K562 (cell line): Measurements from ENCODE around the gene DOK3. TPM values are rescaled to one million over a fixed set of nuclear protein-coding genes. Genes with fewer than 3 reads are reported as not detected.

Source experiments
- ATF1 ChIP-seq, 2 experiments: fragments of 450-650 bp in 1 of 2; IDR thresholded peaks; 2 replicates each; pipeline ENCODE4 v1.6.1; 2016; ENCODE audit warnings: missing compliant biosample characterization in 1 of 2, missing genetic modification characterization in 1 of 2
- ATF7 ChIP-seq: fragments of 450-650 bp; IDR thresholded peaks from 2 replicates; pipeline ENCODE4 v1.7.1; 2014; ENCODE audit warnings: mild to moderate bottlenecking, moderate library complexity
- BCL6 ChIP-seq: fragments of 250-450 bp; sonication (Bioruptor Pico); IDR thresholded peaks from 2 replicates; pipeline ENCODE4 v1.4.0; 2020
- E2F6 ChIP-seq, 2 experiments: IDR thresholded peaks; 2 replicates each; pipeline ENCODE4 v1.6.1; 2011; ENCODE audit warnings: borderline replicate concordance in 1 of 2, control low read depth in 1 of 2, low read depth in 1 of 2, low read length in 1 of 2, mild to moderate bottlenecking in 1 of 2, mixed read lengths in 1 of 2, moderate library complexity in 1 of 2; ENCODE audit not compliant: insufficient read depth in 1 of 2, insufficient read length in 1 of 2, poor library complexity in 1 of 2, severe bottlenecking in 1 of 2; ENCODE audit errors: extremely low read depth in 1 of 2
- LCOR ChIP-seq: sonication (generic); formaldehyde crosslinking; IDR thresholded peaks from 2 replicates; pipeline ENCODE4 v1.8.0; 2022; ENCODE audit warnings: mild to moderate bottlenecking, missing genetic modification reagents
- MGA ChIP-seq: fragments of 450-650 bp; IDR thresholded peaks from 2 replicates; pipeline ENCODE4 v1.6.1; 2016; ENCODE audit warnings: mild to moderate bottlenecking, moderate library complexity
- POLR2G ChIP-seq: fragments of 200-400 bp; formaldehyde crosslinking; IDR thresholded peaks from 2 replicates; pipeline ENCODE4 v1.6.1; 2017; ENCODE audit warnings: low read depth, mild to moderate bottlenecking, antibody characterized with exemption, low read length, moderate library complexity
- PYGO2 ChIP-seq: fragments of 450-650 bp; IDR thresholded peaks from 2 replicates; pipeline ENCODE4 v1.6.1; 2016; ENCODE audit warnings: mild to moderate bottlenecking, missing genetic modification characterization, moderate library complexity, missing compliant biosample characterization
- ZNF217 ChIP-seq: sonication (generic); formaldehyde crosslinking; IDR thresholded peaks from 2 replicates; pipeline ENCODE4 v1.8.0; 2022; ENCODE audit warnings: mild to moderate bottlenecking, missing genetic modification reagents
- ZNF584 ChIP-seq: fragments of 200-800 bp; sonication (Bioruptor generic); IDR thresholded peaks from 2 replicates; pipeline ENCODE4 v1.6.1; 2016; ENCODE audit warnings: low read depth, mild to moderate bottlenecking, missing genetic modification characterization, missing compliant biosample characterization
- polyA plus RNA-seq, 8 experiments: library from polyadenylated mRNA; depleted of rRNA in 4 of 8; stranded (reverse) in 5 of 8; unstranded in 3 of 8; fragments of >200 nt; fragmentation: Nextera tagmentation in 2 of 8; fragmentation: Illumina TruSeq in 1 of 8; extraction: Ambion mirVana in 2 of 8; extraction: Trizol in 1 of 8; gene quantifications; 2 replicates each; pipeline versions ENCODE4 v1.2.1 to v1.2.3, GENCODE V29; 2011 to 2014; ENCODE audit warnings: inconsistent platforms in 1 of 8, missing spikeins in 1 of 8
- total RNA-seq, 7 experiments: library from RNA; depleted of rRNA in 6 of 7; stranded (reverse); fragments of >200 nt in 6 of 7; fragmentation: Illumina TruSeq in 2 of 7; extraction: Trizol in 2 of 7; gene quantifications; 2 replicates each; pipeline versions ENCODE4 v1.2.1 to v1.2.3, GENCODE V29; 2011 to 2021; ENCODE audit warnings: low replicate concordance in 1 of 7
- TF ChIP-seq, protein P1 (sequence below): fragments of 450-650 bp; IDR thresholded peaks from 2 replicates; pipeline ENCODE4 v1.6.1; 2017; ENCODE audit warnings: mild to moderate bottlenecking, moderate library complexity

Gene DOK3
- total and polyA plus RNA-seq, 9 of the 15 experiments (the other 6 are each of a cell fraction or from before 2014, with no cell fraction given): 1.3 to 23.0 (median 8.0) TPM

DNA sequence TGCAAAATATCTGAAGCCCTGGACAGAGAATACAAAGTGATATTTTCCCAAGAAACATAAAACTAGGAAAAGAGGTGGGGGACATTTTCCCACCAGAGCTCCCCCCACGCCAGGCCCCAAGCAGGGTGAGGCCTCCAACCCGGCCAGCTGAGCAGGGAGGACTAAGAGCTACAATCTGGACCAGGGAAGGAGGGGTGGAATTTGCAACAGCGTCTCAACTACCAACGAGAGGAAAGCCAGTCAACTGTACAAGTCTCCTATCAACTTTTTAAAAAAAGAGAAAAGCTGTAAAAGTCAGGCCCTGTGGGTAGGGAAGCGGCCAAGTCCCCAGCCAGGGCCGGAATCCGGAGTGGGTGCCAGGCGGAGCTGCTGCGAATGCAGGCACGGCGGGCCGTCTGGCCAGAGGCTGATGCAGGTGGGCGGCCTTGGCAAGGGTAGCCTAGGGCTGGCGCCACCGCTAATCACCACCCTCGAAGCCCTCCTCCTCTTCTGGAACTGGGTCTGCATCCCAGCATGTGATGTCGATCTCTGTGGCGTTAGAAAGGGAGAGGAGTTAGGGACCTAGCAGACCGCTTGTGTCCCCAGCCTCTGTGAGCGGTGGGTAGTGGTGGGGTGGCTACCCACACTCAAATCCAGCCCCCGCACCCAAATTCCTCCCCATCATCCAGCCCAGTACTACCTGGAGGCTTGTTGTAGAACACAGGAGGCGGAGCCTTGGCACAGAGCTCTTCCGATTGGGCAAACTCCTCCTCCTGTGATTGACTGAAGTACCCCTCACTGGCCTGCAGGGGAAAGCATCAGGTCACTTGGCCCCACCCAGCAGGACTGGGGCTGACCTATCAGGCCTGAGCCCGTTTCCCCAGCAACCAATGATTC, 52.4 kb downstream of the DOK3 start (continued):
- TF ChIP-seq MGA (no peak), ZNF217 (no peak), ZNF584 (no peak), ATF1 (CRISPR knock-in tag; IDR thresholded peaks at IDR 0.05) (no peak), ATF1 (tag; IDR thresholded peaks at IDR 0.05) (peak; percentile 37; the same call in 1 of the 2 replicates), LCOR (0 out of 2 replicates have a peak, but pooled peaks have one; percentile 53), PYGO2 (tag) (no peak), E2F6 (IDR thresholded peaks at IDR 0.05; ENCODE audit: borderline replicate concordance in 1 of 2, extremely low read depth in 1 of 2, insufficient read depth in 1 of 2, insufficient read length in 1 of 2, low read depth in 1 of 2, low read length in 1 of 2, poor library complexity in 1 of 2, severe bottlenecking in 1 of 2) (no peak), BCL6 (no peak), ATF7 (peak; percentile 48; the same call in 1 of the 2 replicates), POLR2G (peak; percentile 26)
- TF ChIP-seq, protein P1, sequence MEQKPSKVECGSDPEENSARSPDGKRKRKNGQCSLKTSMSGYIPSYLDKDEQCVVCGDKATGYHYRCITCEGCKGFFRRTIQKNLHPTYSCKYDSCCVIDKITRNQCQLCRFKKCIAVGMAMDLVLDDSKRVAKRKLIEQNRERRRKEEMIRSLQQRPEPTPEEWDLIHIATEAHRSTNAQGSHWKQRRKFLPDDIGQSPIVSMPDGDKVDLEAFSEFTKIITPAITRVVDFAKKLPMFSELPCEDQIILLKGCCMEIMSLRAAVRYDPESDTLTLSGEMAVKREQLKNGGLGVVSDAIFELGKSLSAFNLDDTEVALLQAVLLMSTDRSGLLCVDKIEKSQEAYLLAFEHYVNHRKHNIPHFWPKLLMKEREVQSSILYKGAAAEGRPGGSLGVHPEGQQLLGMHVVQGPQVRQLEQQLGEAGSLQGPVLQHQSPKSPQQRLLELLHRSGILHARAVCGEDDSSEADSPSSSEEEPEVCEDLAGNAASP: no peak
